Uterus (tissue), 2 donors: ENCODE data around the gene RPS6KA2.

Experiments
- POLR2A ChIP-seq, 2 donors: fragments of 450-650 bp; IDR thresholded peaks; one replicate each; pipeline ENCODE4 v1.6.1; 2016; ENCODE audit warnings: antibody characterized with exemption in 2 of 2, mild to moderate bottlenecking in 1 of 2, moderate library complexity in 1 of 2
- TF ChIP-seq, protein P1 (sequence below), 4 experiments: fragments of 200-600 bp in 2 of 4; fragments of 450-650 bp in 2 of 4; sonication (generic) in 2 of 4; IDR thresholded peaks; one replicate each; pipeline ENCODE4 v1.5.1; 2016 to 2019; ENCODE audit warnings: antibody characterized with exemption in 4 of 4, mild to moderate bottlenecking in 2 of 4, moderate library complexity in 1 of 4

DNA sequence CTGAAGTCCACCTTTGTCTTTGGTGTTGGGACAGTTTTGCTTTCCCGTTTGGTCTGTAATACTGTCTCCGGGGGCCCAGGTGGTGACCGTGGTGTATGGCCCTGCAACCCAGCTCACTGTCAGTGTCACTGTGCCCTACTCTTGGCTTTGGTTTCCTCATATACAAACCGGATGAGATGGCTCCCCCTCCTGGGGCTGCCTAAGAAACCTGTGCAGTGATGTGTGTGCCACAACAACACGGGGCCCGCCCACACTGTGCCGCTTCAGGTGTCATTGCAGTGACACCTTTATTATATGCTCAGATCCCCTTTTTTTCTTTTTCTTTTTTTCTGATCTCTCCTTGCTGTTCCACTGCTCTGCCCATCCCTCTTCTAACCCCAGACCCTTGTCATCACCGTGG, 114.5 kb downstream of the RPS6KA2 start:
- TF ChIP-seq, protein P1, sequence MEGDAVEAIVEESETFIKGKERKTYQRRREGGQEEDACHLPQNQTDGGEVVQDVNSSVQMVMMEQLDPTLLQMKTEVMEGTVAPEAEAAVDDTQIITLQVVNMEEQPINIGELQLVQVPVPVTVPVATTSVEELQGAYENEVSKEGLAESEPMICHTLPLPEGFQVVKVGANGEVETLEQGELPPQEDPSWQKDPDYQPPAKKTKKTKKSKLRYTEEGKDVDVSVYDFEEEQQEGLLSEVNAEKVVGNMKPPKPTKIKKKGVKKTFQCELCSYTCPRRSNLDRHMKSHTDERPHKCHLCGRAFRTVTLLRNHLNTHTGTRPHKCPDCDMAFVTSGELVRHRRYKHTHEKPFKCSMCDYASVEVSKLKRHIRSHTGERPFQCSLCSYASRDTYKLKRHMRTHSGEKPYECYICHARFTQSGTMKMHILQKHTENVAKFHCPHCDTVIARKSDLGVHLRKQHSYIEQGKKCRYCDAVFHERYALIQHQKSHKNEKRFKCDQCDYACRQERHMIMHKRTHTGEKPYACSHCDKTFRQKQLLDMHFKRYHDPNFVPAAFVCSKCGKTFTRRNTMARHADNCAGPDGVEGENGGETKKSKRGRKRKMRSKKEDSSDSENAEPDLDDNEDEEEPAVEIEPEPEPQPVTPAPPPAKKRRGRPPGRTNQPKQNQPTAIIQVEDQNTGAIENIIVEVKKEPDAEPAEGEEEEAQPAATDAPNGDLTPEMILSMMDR (IDR thresholded peaks at IDR 0.05), result no peak
- no peak for TF ChIP-seq POLR2A (IDR thresholded peaks at IDR 0.05)
